Measurements from ENCODE around the gene C1QTNF2.

Gene C1QTNF2

DNA sequence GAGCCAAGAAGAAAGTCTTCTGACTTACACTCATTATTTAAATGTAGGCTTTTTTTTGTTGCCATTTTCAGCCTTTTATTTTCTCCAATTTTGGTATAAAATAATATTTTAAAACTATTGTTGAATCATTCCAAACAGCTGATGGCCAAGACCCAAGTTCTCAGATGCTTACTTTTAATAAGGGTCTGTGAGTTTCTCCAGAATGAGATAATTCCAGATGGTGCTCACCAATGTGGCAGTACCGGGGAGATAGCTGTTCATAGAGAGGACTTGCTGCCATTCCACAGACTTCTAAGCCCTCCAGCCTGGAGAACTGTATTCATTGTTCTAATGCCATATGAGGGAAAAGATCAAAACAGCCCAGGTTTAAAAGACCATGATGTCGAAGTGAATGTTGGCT, 5.3 kb upstream of the C1QTNF2 start:
- no peak overlapping the region for H3K27ac ChIP-seq
- no peak for DNase-seq (ENCODE audit: low read depth, low spot score)

DNA sequence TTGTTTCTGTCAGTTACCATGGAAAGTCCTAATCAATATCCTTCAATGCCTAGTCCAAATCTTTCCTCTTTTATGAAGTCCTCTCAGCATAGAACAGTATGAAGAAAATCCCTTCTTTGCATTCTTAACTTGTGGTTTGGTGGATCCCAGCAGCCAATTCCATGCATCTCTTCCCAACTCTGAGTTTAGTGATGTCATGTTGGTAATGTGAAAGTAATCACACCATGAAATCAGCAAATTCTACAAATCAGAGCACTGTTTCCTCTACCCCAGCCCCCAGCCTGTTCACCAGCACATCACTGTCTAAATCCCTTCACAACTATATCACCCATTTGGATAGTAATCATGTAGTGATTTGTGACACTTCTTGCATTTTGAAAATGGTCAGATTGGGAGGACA, 4.7 kb upstream of the C1QTNF2 start:
- no peak for DNase-seq (ENCODE audit: low read depth, low spot score)
- H3K27ac ChIP-seq = no peak overlapping the region

DNA sequence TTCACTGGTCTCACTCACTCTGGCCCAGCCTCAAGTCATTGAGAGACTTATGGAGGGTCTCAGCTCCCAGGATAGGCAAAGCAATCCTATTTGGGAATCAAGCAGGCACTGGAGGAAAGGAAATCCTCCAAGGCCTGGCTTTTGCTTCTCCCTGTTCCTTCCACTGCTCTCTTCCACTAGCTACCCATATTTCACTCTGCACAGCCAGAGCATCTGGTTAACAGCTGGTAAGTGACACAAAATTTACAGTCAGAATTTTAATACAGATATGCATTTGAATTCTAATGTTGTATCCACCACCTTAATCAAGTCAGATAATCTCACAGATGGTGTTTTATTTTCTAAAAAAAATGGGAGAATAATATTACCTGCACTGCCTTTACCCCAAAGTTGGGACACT, 868 bp upstream of the C1QTNF2 start:
- DNase-seq (ENCODE audit: low read depth, low spot score) = no peak
- H3K27ac ChIP-seq = no peak overlapping the region

DNA sequence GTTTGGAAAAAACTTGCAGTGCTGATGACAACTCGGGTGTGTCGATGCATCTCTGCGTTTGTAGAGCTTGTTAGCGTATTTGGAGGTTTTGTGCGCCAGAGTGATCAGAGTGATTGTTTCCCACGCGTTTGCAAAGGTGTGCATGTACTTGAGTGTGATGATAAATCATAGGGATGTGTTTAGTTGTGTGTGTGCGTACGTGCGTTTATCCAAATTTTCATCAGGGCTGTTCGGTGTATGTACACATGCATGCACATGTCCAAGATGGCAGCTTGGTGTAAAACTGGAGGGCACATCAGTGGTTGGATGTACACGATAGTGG, 248 bp upstream of the C1QTNF2 start:
- no peak for DNase-seq (ENCODE audit: low read depth, low spot score)
- no peak overlapping the region for H3K27ac ChIP-seq

DNA sequence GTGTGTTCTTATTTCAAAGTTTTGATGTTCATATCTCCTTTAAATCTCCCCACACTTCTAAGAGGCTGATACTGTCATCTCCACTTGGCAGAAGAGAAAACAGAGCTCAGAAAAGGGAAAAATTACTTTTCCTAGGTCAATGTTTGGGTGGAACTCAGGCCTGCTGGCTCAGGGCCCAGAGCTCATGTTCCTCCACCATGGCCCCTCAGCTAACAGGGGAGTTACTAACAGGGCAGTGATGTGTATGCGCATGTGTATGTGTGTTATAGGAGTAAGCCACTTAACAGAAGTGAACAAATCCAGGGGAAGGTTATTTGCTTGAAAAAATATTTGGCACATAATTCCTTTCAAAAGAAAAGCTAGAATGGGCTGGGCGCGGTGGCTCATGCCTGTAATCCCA, 2.5 kb downstream of the C1QTNF2 start:
- H3K27ac ChIP-seq = no peak overlapping the region
- no peak for DNase-seq (ENCODE audit: low read depth, low spot score)

DNA sequence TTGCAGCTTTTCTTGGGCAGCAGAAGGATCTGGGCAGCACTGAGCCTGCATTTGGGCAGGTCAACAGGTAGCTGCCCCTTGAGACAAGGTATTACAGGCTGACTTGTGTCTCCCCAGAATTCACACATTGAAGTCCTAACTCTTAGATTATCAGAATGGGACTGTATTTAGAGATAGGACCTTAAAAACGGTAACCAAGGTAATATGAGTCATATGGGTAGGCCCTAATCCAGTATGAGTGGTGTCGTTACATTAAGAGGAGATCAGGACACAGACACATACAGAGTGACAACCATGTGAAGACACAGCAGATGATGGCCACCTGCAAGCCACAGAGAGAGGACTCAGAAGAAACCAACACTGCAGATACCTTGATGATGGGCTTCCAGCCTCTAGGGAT, 3.2 kb downstream of the C1QTNF2 start:
- H3K27ac ChIP-seq = no peak overlapping the region
- DNase-seq (ENCODE audit: low read depth, low spot score) = no peak

DNA sequence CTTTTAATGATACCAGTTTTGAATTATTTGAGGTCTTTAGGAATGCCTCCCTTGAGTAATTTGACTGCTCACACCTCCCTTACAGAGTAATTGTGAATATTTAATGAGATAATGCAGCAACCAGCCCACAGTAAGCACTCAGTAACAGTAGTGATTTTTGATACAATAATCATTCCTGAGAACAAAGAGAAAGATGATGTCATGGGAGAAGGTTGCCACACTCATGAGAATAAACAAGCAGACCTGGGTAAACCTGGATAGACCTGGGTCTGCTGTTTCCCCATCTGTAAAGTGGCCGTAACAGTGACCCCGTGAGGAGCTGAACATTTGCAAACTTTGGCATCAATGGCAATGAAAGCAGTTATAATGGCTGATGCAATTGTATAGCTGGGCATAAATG, 4.2 kb downstream of the C1QTNF2 start:
- H3K27ac ChIP-seq = no peak overlapping the region
- no peak for DNase-seq (ENCODE audit: low read depth, low spot score)

DNA sequence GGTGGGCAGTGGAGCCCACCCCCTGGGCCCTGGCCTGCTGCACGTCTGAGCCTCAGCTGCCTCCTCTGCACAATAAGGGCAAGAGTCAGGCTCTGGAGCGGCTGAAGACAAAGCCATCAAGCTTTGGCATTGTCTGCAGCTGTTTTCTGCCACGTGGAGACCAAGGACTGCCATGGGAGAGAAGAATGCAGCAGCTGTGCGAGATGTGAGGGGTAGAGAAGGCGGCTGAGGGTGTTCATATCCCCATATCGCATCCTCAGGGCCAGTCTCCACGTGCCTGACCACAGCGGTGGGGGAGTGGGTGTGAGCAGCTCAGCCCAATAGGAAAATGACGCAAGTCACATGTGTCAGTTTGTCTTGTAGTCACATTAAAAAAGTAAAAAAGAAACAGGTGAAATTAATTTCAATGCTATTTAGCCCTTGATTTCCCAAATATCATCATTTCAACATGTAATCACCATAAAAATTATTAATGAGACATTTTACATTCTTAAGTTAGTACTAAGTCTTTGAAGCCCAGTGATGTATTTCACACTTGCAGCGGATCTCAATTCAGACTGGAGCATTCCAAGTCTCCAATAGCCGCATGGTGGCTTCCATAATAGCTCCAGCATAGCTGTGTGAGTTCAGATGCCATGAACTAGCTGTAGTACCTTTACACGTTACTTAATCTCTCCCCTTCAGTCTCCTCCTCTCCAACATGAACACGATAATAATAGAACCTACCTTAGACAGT, 6.6 kb downstream of the C1QTNF2 start:
- no peak for DNase-seq (ENCODE audit: low read depth, low spot score)
- H3K27ac ChIP-seq = no peak overlapping the region

DNA sequence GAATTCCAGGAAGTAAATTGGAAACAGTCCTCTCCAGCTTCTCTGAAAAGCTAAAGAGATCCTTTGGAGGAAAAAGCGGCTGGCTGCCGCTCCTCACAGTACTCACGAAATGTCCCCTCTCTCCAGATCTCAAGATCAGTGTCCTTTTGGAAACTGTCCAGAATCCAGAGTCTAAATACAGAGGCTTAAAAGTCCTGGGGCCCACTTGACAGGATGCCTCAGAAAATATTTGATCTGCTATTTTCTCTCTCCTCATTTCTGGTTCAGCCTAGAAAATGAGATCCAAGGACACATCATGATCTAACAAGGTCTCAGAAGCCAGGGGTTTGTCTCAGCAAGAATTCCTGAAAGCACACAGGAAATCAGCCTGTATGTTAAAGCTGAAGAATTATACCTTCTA, 7.2 kb downstream of the C1QTNF2 start:
- no peak overlapping the region for H3K27ac ChIP-seq
- DNase-seq (ENCODE audit: low read depth, low spot score) = no peak

DNA sequence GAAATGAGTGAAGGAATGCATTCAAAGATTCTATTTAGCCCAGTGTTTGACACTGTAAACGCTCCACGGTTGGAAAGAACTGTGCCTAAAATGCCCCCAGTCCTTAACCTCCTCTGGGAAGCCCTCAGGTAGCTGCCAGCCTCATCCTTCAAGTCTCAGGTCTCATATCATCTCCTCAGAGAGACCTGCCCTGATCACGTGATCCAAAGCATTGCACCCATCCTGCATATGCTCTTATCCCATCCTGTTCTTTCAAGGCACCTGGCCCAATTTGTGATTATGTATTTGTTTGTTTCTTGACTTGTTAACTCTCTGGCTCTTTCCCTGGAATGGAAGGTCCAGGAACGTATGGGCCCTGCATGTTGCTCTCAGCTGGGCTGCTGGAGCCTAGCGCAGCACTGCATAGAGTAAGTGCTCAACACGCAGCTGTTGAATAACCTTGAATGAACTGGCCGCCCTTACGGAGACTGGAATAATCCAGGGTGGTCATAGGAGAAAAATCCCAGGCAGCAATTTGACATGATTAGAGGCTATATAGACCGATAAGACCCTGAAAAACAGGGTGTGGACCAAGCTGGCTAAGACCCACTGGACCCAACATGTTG, 8.7 kb downstream of the C1QTNF2 start:
- no peak for DNase-seq (ENCODE audit: low read depth, low spot score)
- H3K27ac ChIP-seq = no peak overlapping the region

DNA sequence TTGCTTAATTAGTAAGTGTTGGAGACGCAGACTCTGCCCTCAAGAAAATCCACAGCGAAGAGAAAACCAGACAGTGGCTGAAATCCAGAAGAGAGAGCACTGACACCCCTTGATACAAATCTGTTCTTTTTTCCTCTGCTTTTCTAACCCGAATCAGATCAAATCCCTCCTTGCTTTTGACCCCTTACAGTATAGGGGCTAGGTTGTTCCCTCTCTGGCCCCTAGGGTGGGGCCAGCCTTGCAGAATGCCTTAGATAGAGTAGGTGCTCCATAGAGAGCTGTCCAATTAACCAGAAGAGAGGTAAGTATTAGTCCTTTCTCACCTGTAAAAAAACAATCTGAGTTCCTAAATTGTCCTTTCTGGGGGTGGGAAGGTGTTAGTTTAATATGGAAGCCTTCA, 10.1 kb downstream of the C1QTNF2 start:
- H3K27ac ChIP-seq = no peak overlapping the region
- DNase-seq (ENCODE audit: low read depth, low spot score) = no peak

DNA sequence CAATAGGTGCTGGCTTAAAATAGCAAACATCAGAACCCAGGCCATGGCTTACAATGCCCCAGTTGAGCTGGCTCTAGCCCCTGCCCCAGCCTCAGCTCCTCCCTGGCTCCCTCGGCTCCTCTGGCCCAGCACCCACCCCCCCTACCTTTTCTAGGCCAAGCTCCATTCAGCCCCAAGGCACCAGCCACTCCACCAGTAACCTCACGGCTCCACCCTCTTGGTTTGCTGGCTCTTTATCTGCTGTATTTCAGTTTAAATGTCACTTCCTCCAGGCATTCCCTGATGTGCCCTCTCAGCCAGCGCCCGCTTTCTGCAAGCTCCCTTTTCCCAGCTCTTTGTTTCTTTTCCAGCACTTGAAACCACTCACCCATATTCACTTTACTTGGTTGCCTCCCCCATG, 10.6 kb downstream of the C1QTNF2 start:
- no peak for DNase-seq (ENCODE audit: low read depth, low spot score)
- no peak overlapping the region for H3K27ac ChIP-seq

DNA sequence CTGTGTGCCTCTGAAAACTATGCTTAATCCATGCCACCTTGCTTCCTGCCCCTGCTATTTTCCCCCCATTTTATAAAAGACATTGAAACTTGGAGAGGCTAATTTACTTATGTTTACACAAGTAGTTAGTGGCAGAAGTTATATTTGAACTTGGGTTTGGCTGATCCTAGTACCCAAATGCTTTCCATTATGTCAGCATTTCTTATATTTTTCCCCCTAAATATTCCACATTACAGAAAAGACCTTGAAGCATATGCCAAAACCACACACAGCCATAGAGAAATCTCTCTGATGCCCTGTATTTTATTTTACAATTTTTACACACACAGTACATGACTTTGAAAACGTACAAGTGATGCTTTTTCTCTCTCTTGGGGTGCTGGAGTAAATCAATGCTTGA, 11.2 kb downstream of the C1QTNF2 start:
- H3K27ac ChIP-seq = no peak overlapping the region
- DNase-seq (ENCODE audit: low read depth, low spot score) = no peak

DNA sequence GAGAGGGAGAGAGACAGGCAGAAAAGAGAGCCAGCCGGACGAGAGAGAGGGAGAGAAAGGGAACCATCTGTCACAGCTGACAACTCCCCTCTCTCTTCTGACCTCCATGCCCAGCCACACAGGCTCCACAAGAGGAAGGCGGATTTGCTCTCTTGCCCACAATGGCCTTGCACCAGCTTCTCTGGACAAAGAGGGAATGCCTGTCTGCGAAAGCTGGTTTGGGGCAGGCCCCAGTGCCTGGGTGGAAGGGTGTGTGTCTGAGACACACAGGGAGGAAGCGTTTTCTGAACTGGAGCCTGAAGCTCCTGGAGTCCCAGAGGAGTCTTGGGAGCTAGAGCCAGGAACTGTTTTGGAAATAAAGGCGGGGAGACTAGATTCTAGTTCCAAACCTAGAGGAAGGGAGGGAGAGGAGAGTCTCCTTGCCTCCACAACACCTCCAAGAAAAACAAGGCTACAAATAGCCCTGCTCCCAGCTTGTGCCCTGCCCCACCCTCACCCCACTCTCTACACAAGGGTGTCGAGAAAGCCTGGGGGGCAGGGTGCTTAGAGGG, 12.5 kb downstream of the C1QTNF2 start:
- no peak for DNase-seq (ENCODE audit: low read depth, low spot score)

DNA sequence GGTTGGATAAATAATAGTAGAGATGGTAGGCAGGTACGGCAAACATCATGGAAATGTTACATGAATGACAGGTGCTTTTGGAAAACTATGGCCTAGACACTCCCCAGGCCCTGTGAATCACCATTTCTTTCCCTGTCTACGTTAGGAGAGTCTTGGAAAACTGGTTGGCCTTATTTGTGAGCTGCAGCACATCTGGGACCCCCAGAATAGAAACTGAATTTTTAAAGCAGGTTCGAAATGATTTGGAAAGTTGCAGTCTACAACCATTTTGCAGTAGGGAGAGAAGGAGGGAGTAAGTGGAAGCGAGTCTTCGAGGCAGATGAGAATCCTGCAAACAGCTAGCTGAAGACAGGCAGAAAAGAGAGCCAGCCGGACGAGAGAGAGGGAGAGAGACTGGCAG, 13.0 kb downstream of the C1QTNF2 start:
- H3K27ac ChIP-seq = no peak overlapping the region
- no peak for DNase-seq (ENCODE audit: low read depth, low spot score)

More for the DNA sequence above, 12.5 kb downstream of the C1QTNF2 start:
- H3K27ac ChIP-seq = no peak overlapping the region

DNA sequence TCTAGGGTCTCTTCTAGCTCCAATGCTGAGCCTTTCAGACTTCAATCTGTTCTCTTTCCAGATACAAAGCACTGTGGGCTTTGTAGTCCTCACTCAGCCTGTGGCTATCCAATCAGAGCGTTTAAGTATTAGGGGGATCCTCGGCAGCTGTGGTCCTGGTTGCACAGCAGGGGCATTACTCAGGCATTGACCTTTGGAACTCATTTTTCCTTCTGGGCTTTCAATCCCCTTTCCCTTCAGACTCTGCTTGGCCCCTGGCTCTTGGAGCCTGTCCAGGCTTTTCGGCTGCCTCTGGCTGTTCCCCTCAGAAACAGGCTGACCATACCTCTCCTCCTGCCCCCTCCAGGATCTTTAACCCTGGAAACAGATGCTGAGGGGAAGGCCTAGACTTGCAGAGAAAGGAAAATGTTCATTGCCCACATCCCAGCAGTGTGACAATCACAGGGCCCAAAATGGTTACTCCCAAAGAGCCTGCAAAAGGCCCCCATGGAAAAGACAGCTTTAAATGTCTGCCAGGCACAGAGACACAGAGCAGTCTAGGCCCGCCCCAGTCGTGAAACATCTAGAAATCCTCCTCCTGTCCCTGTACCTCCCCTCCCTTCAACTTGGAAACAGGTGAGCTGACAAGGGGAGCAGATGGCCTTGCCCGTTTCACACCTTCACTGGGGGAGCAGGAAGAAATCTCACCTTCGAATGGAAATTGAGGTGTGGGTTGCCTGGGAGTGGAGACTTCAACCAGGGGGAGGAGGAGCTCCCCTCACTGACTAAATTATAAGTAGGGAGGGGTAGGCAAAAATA, 13.7 kb downstream of the C1QTNF2 start:
- DNase-seq (ENCODE audit: low read depth, low spot score) = no peak

DNA sequence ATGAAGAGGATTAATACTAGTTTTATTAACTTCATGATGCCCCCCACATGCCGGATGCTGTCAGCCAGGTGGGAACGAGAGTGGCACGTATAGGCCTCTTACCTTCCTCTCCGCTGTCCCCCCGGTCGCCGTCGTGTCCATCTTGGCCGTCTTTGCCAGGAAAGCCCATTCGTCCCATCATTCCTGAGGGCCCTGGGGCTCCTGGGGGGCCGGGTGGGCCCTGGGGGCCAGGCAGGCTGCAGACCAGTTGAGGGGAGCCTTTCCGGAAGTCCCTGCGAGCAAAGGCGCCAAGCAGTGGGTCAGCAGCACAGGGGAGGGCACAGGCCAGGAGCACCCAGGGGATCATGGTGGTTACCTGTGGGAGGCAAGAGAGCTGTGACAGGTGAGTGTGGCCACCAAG, 15.8 kb downstream of the C1QTNF2 start:
- DNase-seq (ENCODE audit: low read depth, low spot score) = no peak
- no peak overlapping the region for H3K27ac ChIP-seq

More for the DNA sequence above, 13.7 kb downstream of the C1QTNF2 start:
- no peak overlapping the region for H3K27ac ChIP-seq

DNA sequence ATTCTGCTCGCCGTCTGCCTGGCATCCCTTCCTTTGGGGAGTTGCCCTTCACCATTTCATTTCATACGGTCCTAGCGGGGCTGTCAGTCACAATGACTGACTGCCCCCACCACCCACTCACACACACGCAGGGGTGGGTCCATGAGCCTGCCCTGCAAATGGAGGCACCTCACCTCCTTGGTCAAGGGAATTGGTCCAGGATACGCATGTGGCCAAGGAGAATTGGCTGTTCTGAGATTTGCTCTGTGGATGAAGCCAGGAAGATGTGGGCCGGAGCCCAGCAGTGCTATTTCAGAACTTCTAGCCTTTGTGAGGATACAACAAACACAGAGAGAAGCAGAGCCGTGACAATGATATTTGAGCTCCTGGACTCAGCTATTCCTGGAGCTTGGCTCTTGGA, 17.0 kb downstream of the C1QTNF2 start:
- no peak overlapping the region for H3K27ac ChIP-seq
- no peak for DNase-seq (ENCODE audit: low read depth, low spot score)

DNA sequence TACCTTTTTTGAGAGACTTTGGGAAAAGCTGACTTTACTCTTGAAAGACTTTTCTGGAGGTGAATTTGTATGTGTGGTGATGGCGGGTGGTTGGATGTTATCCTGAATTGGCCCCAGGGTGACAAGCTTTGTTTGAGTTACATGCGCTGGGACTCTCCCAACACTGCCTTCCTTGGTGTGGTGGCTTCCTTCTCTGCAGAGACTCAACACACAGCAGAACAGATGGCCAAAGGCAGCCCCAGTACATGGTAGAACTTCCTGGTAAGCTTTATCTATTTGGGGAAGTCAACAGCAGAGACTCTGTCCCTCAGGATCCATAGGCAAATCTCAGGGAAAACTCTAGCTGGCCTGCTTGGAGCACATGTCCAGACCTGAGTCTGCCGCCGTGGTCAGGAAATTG, 18.1 kb downstream of the C1QTNF2 start:
- DNase-seq (ENCODE audit: low read depth, low spot score) = no peak
- H3K27ac ChIP-seq = no peak overlapping the region

DNA sequence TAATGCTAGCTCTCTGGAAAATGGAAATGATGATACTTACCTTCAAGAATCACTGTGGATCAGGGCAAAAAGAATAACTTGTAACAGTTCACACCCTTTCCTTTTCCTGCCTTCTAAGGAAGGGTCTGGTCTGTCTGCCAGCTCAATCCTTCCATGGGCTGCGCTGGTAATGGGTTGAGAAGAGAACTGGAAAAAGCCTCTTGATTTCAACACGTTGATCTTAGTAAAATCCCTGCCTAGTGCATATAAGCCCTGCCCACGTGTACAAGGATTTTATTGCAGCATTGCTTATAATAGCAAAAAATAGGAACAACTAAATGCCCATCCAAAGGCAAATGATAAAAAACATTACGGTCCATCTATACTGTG, 20.5 kb downstream of the C1QTNF2 start:
- H3K27ac ChIP-seq = no peak overlapping the region

DNA sequence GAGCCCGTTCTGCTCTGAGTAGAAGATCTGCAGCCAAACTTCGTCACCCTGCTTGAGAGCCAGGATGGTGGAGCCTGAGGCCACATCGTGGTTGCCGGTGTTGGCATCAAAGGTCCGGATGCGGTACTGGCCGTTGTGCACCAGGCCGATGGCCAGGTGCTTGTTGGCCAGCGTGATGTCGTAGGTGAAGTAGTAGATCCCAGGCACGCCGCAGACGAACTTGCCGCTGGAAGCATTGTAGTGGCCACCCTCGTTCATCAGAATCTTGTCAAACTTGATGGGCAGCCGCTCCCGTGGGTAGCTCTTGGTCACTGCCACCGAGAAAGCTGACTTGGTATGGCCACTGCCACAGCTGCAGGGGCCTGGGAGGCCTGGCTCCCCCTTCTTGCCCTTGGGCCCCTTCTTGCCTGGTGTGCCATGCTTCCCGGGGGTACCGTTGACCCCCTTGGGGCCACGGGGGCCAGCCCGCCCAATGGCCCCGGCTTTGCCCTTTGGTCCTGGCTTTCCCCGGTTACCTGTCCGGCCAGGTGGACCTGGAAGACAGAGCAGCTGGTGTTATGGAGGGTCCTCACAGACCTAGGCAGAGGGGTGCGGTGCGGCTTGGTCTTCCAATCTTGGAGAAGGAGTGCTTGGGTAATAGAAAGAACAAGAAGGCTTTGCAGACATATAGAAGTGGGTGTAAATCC, 21.0 kb downstream of the C1QTNF2 start:
- H3K27ac ChIP-seq = no peak overlapping the region
- DNase-seq (ENCODE audit: low read depth, low spot score) = no peak

More for the DNA sequence above, 20.5 kb downstream of the C1QTNF2 start:
- DNase-seq (ENCODE audit: low read depth, low spot score) = no peak

All from epithelial cell of prostate (primary cell).